Hepatocyte (in vitro differentiated cells): ENCODE measurements around the gene TOP2B.

Experiments
- EZH2 ChIP-seq: fragments of 200-600 bp; sonication (generic); IDR thresholded peaks from 2 replicates; pipeline ENCODE4 v1.6.1; 2016; ENCODE audit warnings: antibody characterized with exemption, mild to moderate bottlenecking, borderline replicate concordance
- EZH2phosphoT487 ChIP-seq: fragments of 200-600 bp; sonication (generic); IDR thresholded peaks from one replicate; pipeline ENCODE4 v1.6.1; 2018; ENCODE audit warnings: antibody characterized with exemption, mild to moderate bottlenecking, low read depth, moderate library complexity; ENCODE audit not compliant: unreplicated experiment, severe bottlenecking
- TF ChIP-seq, protein P1 (sequence below): fragments of 200-600 bp; sonication (generic); IDR thresholded peaks from 2 replicates; pipeline ENCODE4 v1.5.1; 2016; ENCODE audit warnings: antibody characterized with exemption, mild to moderate bottlenecking; ENCODE audit not compliant: poor library complexity

DNA sequence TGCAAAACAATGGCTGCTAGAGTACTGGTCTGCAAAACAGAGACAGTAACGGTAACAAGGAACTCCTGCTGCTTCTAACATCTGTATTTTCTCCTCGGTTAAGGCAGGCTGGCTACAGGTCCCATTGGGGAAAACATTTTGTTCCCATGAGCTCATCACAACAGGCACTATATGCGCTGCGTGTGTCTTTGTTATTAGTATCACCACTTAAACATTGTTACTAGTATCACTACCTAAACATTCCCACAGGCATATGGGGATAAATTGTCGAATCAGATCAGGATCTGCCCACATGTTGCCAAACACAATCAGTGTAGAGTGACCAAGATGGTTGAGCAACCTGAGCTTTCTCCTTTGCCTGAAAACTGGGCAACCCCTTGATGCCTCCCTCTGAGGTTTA lies 77.2 kb downstream of the TOP2B start:
- TF ChIP-seq EZH2: no peak
- TF ChIP-seq, protein P1, sequence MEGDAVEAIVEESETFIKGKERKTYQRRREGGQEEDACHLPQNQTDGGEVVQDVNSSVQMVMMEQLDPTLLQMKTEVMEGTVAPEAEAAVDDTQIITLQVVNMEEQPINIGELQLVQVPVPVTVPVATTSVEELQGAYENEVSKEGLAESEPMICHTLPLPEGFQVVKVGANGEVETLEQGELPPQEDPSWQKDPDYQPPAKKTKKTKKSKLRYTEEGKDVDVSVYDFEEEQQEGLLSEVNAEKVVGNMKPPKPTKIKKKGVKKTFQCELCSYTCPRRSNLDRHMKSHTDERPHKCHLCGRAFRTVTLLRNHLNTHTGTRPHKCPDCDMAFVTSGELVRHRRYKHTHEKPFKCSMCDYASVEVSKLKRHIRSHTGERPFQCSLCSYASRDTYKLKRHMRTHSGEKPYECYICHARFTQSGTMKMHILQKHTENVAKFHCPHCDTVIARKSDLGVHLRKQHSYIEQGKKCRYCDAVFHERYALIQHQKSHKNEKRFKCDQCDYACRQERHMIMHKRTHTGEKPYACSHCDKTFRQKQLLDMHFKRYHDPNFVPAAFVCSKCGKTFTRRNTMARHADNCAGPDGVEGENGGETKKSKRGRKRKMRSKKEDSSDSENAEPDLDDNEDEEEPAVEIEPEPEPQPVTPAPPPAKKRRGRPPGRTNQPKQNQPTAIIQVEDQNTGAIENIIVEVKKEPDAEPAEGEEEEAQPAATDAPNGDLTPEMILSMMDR: no peak
- no peak for TF ChIP-seq EZH2phosphoT487
